HS-5 (cell line): ENCODE measurements around the gene TSPAN17.

Source experiments
- DNase-seq: peaks from one replicate; pipeline ENCODE4 v3.0.0-alpha.2; 2012; ENCODE audit warnings: low read depth

TSPAN17 gene

DNA sequence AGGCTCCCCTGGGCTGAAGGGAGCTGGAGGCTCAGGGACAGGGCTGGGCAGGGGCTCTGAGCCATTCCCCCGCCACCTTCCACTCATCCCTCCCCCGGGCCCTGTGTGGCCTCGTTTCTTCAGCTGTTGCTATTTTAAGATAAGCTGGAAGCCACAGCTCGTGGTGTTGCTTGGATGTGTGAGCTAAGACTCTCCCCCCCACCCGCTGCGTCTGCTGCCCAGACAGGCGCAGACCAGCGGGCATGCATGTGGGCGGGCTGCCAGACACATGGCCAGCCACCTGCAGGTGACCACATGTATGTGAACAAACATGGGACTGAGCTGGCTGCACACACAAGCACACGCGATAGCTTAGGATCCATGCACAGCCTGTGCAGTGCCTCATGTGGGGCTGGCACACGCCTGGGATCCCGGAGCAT is 25.6 kb upstream of the TSPAN17 start:
- DNase-seq, result no peak

GRCh38 chr5:176624142-176624541 is 23.1 kb upstream of the TSPAN17 start:
- no peak for DNase-seq

GRCh38 chr5:176624938-176625337 is 22.3 kb upstream of the TSPAN17 start:
- no peak for DNase-seq

GRCh38 chr5:176625512-176625911 is 21.8 kb upstream of the TSPAN17 start:
- no peak for DNase-seq

- DNase-seq, result no peak
These were observed 21.1 kb upstream of the TSPAN17 start for GRCh38 chr5:176625966-176626875.

- no peak for DNase-seq
These were observed 20.4 kb upstream of the TSPAN17 start for GRCh38 chr5:176626876-176627236.

GRCh38 chr5:176627582-176627981 is 19.7 kb upstream of the TSPAN17 start:
- DNase-seq, result no peak

DNA sequence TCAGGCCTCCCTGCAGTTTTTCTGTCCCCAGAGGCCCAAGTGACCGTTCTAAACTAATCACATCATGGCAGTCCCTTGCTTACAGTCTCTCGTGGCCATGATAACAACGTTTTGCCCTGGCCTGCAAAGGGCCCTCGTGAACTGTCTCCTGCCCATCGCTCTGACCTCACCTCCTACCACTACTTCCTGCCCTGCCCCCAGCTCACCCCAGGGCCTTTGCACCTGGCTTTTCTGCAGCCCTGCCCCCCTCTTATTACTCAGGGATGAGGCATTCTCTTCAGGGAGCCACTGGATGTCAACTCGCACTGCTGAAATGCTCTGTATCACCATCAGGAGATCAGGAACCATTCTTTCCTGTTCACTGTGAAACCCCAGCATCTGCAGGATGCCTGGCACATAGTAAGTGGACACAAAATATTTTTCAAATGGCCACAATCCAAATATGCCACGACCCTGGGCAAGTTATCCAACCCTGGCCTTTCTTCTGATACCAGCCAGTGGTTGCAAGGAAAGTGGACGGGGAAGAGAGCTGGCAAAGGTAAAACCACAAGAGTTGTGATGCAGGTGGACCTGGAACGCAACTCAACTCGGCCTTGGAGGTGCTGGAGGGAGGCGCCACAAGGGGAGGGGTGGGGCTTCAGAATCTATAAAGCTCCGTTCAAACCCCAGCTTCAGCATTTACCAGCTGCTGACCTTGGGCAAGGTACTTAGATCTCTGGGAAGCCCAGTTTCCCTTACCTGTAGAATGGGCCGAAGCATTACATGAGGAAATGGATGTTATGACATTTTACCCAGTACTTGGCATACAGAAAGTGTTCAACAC is 18.7 kb upstream of the TSPAN17 start:
- DNase-seq, result no peak

GRCh38 chr5:176629317-176629852 is 17.9 kb upstream of the TSPAN17 start:
- DNase-seq, result no peak

DNA sequence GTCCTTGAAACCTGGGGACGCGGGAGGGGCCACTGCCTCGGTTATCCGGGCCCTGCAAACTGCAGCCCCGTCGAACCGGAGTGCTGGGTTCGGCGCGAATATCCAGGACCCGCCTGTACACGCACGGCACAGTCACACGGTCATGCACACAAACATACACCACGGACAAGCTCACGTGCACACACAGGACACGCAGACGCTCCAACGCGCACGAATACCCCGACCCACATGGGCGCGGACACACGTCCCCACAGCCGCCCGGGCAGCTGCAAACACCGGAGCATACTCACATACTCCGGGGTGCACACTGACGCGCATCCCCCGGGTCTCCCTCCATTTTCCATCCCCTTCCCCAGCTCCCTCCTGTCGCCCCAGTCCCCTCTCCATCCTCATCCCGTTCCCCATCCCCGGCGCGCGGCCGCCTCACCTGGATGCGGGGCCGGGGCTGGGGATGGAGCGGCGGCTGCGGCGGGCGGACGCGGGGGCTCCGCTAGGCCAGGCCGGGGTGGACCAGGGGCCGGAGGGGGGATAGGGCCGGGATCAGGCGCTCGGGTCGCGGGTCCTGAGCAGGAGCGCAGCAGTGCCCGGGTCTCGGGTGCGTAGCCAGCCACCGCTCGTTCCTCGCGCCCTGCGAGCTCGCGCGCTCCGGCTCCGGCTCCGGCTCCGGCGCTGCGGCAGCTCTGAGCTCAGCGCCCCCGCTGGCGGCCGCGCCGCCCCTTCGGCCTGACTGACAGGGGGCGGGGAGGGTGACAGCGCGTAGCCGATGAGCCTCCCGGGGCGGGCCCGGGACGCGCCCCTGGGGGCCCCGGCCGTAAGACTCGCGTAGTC is 17.2 kb upstream of the TSPAN17 start, which contains the start of the genes EIF4E1B and SNCB:
Gene EIF4E1B, plus strand, starts transcription at position 823 of the 828 bp plus-strand sequence. CDS start 12,113 bp downstream, outside the sequence.
Gene SNCB, minus strand, starts transcription at position 682 of the 828 bp plus-strand sequence. CDS start 880 bp downstream, outside the sequence.
- no peak for DNase-seq

DNA sequence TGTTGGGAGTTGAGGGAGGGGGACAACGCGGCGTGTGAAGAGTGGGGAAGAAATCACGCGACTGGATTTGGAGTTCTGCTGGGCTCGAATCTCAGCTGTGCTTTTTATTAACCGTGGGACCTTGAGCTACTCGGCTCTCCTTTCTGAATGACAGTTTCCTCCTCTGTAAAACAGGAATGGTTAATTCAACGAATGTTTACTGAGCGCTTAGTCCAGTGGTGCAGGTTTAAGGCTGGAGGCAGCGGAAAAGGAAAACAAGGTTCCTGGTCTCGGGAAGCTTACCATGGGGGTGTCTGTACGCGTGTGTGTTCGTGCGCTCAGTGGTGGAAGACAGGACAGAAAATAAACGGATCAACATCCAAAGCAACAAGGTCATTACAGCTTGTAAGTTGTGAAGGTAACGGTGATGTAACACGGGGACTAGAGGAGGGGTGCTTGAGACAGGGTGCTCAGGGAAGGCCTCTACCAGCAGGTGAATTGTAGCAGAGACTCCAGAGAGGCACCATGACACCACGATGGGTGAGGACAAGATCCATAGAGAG is 16.5 kb upstream of the TSPAN17 start:
- DNase-seq, result no peak

GRCh38 chr5:176631383-176632200 is 15.7 kb upstream of the TSPAN17 start:
- no peak for DNase-seq

DNA sequence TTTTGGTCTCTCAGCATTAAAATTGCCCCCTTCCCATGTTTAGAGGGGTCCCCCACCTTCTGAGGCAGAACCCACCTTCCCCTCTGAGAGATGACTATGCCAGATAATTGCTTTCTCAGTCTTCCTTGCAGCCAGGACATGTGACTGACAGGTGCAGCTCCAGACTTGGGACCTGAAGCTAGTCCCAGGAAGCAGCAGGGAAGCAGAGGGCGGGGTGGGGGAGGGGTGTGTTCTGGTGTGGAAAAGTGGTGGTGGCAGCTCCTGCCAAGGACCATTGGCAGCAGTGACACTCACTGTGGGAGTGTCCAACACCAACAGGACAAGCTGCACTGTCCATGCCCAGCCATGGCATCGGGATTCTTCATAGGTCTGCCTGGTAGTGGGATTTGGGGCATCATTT is 14.5 kb upstream of the TSPAN17 start:
- DNase-seq, result no peak

GRCh38 chr5:176633598-176633997 is 13.7 kb upstream of the TSPAN17 start:
- no peak for DNase-seq

DNA sequence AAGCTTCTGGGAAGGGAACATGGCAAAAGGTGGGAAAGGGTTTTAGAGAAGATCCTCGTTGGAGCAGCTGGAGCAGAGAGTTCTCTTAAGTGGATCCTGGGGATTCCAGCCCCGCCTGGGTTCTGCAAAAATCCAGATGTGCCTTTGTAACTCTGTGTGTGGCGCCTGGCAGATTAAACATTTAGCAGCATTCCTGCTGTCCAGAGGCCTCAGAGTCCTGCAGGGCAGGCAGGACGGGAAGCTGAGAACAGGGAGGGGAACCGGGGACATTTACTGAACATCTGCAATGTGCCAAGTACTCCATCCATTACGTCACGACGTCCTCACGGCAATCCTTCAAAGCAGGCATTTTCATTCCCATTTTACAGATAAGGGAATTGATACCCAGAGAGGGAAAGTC is 10.9 kb upstream of the TSPAN17 start:
- no peak for DNase-seq

DNA sequence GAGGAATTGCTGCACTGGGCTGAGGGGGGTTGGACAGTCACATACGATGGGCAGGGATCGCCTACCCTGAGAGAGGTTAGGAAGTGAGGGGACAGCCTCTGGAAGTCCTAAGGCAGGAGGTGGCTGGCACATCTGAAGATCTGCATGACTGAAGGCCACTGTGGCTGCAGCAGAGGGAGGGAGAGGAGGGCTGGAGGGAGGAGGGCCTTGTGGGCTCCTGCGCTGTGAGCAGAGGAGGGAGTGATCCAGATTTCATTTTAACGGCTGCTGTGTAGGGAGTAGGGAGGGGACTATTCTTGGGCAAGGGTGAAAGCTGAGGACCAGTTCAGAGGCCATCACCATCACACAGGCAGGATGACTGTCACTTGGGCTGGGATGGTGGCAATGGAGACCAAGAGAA is 9.7 kb upstream of the TSPAN17 start:
- no peak for DNase-seq

DNA sequence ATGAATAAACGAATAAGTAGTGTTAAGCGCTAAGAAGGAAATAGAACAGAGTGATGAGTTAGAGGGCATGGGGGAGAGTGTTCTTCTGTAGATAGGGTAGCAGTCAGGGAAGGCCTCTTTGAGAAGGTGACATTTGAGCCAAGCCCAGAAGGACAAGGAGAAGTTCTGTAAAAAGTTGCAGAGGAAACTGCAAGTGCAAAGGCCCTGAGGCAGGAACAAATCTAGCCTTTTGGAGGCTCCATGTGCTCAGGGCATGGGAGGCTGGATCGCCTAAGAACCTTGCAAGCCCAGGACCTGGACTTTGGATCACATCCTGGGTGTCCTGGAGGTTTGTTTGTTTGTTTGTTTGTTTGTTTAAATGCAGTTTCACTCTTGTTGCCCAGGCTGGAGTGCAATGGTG is 8.8 kb upstream of the TSPAN17 start:
- DNase-seq, result no peak

DNA sequence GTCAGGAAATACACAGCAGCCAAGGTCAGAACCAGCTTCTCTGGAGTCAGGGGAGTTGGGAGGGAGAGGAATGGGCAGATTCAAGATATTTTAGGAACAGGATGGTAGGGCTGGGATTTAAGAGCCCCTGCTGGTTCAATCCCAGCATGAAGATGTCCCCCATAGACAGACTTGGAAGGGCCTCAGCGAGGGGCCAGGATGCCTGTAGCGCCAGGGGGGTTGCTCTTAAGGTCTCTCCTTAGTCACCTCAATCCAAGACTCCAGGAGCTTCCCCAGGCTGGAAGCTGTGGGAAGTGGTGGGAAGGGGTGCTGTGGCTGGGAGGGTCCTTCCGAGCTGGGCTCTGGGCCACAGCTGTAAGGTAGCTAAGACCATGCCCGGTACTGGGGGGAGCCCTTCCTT is 8.1 kb upstream of the TSPAN17 start:
- no peak for DNase-seq

DNA sequence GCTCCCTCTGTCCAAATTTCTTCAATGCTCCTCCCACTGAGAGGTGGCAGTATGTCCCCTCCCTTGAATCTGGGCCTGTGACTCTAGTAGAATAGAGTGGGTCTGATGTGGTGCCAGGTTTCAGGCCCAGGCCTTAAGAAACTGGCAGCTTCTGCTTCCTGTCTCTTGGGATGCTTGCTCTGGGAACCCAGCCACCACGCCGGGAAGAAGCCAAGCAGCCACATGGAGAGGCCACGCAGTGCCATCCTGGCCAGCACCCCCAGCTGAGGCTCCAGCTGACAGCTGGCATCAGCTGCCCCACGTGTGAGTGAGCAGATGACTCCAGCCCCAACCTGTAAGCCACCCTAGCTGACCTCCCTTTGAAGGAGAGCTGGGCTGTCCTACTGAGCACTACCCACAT is 7.3 kb upstream of the TSPAN17 start:
- DNase-seq, result no peak

GRCh38 chr5:176640616-176641015 is 6.7 kb upstream of the TSPAN17 start:
- DNase-seq, result no peak
